Measurements from ENCODE around the gene ZNF445.
"Not testable (repeated sequence)": the region's sequence is repeated elsewhere in the genome, so short reads cannot be mapped to it uniquely, and the experiment has no call there.

The ZNF445 gene

DNA sequence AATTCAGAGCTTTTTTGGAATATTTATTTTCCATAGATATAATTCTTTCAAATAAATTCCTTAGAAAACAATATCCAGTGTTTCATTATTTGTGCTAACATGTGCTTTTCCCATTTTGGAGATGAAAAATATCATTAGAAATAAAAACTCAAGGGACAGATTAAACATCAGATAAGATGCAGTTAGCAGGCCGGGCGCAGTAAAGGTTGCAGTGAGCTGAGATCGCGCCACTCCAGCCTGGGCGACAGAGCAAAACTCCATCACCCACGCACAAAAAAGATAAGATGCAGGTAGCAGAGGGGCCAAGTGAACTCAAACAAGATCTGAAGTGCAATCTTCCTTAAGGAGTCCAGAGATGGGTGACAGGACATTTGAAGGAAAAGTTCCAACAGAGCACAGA lies 48.0 kb downstream of the ZNF445 start:
- no peak for DNase-seq

GRCh38 chr3:44428910-44429309 lies 48.6 kb downstream of the ZNF445 start:
- no peak for DNase-seq

GRCh38 chr3:44427683-44428082 lies 49.8 kb downstream of the ZNF445 start:
- no peak for DNase-seq

DNA sequence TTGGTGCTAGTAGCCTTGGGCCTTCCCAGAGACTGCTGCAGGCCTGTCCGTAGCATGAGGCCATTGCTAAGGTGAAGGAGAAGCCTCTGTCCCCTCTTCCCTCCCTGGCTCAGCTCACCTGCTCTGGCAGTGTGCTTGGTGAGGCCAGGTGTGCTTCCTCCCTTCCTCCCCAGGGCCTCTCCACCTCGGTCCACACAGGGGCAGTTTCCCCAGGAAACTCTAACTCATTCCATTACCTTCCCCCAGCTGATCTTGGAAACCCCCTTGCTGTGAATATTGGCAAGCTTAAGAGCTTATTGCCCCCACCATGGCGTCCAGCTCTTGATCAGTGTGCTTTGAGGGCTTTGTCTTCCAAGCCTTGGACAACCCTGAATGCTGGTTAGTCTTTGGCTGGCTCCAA lies 52.7 kb downstream of the ZNF445 start:
- no peak for DNase-seq

GRCh38 chr3:44421280-44421679 lies 56.2 kb downstream of the ZNF445 start:
- DNase-seq = no peak

GRCh38 chr3:44420676-44421075 lies 56.8 kb downstream of the ZNF445 start:
- DNase-seq = no peak

DNA sequence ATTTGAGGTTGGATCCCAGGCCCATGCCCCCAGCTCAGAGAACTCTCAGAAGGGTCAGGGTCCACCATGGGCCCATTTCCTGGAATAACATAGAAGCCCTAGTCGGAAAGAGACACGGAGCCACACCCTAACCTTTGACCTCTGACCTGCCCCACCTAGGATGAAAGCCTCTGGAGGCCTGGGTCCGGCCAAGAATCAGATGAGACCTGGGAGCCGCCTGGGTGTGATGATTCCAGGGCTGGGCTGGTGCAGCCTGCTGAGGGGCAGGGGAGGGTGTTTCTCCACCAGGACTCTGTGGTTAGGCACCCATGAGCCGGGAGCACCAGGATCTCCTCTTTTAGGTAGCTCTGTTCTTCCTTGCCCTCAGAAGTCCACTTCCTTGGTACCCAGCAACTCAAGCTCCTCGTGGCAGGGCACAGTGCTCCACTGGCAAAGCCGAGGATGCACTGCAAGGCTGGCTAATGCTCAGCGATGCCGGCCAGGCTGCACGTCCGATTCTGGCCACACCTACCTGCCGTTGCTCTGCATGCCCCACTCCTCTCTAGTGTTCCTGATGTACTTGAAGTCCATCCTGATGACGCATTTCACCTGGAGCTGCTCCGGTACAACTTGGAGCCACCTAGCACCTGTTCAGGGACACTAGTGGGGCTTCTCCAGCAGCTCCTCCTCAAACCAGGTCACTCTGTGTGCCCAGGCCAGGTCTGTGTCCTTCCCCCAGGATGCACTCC lies 57.4 kb downstream of the ZNF445 start:
- no peak for DNase-seq

- no peak for DNase-seq
Observed at GRCh38 chr3:44419116-44419922, 58.2 kb downstream of the ZNF445 start.

DNA sequence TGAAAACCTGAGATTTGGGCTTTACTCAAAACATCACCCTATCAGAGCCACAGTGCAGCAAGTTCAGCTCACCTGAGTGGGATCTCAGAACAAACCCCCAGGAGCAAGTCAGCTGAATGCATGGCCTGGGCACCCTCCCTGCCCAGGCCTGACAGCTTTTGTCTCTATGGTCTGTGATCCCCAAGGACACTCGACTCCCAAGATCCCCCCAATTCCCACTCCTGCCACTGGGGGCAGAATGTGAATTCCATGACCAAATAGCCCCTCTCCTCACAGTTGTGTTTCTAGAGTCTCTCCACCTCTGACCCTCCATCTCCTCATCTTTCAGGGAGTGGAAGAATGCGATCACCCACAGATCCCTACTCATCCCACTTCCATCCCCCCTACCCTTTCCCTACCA lies 58.9 kb downstream of the ZNF445 start:
- DNase-seq = no peak

- DNase-seq = not testable (repeated sequence)
Observed at GRCh38 chr3:44418118-44418517, 59.4 kb downstream of the ZNF445 start.

GRCh38 chr3:44416031-44417030 lies 61.1 kb downstream of the ZNF445 start:
- no peak for DNase-seq

DNA sequence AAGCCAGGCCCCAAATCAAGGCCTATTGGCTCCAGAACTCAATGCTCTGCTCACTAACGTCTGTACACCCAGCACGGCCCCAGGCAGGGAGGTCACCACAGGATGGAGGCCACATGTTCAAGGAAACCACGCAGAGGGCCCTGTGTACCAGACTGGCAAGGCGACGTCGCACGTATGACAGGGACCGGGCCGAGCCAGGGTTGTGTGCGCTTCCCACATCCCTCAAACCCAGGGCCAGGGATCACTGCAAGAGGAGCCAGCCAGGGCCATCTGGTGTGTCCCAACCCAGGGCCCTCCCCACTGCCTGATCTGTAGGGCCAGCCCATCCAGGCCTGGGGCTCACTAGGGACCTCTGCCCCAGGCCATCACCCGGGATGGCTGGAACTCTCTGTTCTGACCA lies 62.0 kb downstream of the ZNF445 start:
- DNase-seq = no peak

GRCh38 chr3:44414517-44415090 lies 62.9 kb downstream of the ZNF445 start:
- DNase-seq = no peak

DNA sequence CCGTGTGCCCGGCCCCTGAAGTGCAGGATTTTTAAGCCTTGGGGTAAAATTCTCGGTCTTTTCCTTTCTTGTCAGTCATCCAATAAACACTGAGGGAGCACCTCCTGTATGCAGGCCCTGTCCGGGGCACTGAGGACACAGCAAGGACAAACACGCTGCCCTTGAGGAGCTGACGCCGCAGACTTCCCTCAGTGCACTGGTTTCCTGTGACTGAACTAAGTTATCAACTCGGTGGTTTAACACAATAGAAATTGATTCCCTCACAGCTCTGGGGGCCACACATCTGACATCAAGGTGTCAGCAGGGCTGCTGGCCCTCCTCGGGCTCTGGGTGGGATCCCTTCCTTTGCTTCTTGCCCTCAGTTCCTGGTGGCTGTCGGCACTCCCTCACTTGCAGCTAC lies 65.1 kb downstream of the ZNF445 start:
- DNase-seq = no peak

DNA sequence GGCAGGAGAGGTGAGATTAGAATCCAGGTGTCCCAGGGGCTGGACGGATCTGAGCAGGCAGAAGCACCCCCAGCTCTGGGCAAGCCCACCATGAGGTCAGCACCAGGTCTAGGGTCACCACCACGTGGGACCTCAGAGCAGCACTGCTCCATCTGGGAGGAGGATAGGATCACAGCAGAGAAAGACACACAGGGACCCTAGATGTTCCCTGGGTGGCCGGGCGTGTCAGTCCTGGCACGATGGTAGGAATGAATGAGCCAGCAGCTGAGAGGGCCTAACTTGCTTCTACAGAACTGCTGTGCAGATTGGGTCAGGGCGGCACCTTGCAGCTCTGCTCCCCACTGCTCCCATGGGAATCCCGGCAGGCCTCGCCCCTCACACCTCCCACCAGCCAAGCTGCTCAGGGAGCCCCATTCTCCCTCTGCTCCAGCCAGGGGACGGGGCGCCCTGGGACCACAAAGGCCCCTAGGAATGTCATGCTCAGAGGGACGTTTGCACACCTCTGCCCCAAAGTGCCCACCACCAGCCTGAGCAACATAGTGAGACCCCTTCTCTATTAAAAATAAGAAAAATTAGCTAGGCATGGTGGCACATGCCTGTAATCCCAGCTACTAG lies 66.3 kb downstream of the ZNF445 start:
- DNase-seq = no peak

- no peak for DNase-seq
Observed at GRCh38 chr3:44409640-44410410, 67.6 kb downstream of the ZNF445 start.

- no peak for DNase-seq
Observed at GRCh38 chr3:44402548-44402947, 74.9 kb downstream of the ZNF445 start.

GRCh38 chr3:44400771-44401170 lies 76.7 kb downstream of the ZNF445 start:
- no peak for DNase-seq

GRCh38 chr3:44398853-44399252 lies 78.6 kb downstream of the ZNF445 start:
- no peak for DNase-seq

DNA sequence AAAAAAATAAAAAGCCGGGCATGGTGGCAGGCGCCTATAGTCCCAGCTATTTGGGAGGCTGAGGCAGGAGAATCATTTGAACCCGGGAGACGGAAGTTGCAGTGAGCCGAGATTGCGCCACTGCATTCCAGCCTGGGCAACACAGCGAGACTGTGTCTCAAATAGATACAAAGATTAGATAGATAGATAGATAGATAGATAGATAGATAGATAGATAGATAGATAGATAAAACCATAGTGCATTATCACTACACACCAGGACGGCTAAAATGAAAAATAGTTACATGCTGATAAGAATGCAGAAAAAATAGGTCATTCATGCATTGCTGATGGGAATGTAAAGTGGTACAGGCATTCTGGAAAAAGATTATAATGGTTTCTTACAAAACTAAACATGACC lies 79.2 kb downstream of the ZNF445 start:
- DNase-seq = not testable (repeated sequence)

Measured in SHP77 treated with DMSO at 0.1 percent for 48 hours (cell line).